ENCODE measurements around the gene VWCE.

Gene VWCE

GRCh38 chr11:61274084-61274483, 21.0 kb downstream of the VWCE start:
- no peaks in the 10 kb centered on the region for H3F3A ChIP-seq (ENCODE audit: control insufficient read depth, insufficient read depth)
- H3K4me1 ChIP-seq (ENCODE audit: control insufficient read depth, low read length) = peaks cover 3% of the 10 kb centered on the region; the same call in 1 of the 2 replicates
- H3K27ac ChIP-seq (ENCODE audit: low read depth, low read length) = no peak overlapping the region
- no peaks in the 10 kb centered on the region for H3K79me2 ChIP-seq (ENCODE audit: control insufficient read depth, low read length)
- no peaks in the 10 kb centered on the region for H3K27me3 ChIP-seq (ENCODE audit: control insufficient read depth, low read length)
- no peak overlapping the region for H3K4me2 ChIP-seq (ENCODE audit: low read length)
- H3K9me2 ChIP-seq (replicated peaks; ENCODE audit: control insufficient read depth, low read length) = no peaks in the 10 kb centered on the region
- no peaks in the 10 kb centered on the region for H4K20me1 ChIP-seq (ENCODE audit: control insufficient read depth, insufficient read depth, low read depth, low read length)
- peaks cover 25% of the 10 kb centered on the region for H3K36me3 ChIP-seq (ENCODE audit: control insufficient read depth, low read length)
- no peak for TF ChIP-seq CTCF (IDR thresholded peaks at IDR 0.05; ENCODE audit: low read depth, low read length, poor library complexity, severe bottlenecking)
- TF ChIP-seq EZH2phosphoT487 (IDR thresholded peaks at IDR 0.05; ENCODE audit: borderline replicate concordance, low read length) = no peak
- no peaks in the 10 kb centered on the region for H3K9me3 ChIP-seq (ENCODE audit: control insufficient read depth, insufficient read depth, low read length)
- no peak overlapping the region for H3K4me3 ChIP-seq (ENCODE audit: low read length)

DNA sequence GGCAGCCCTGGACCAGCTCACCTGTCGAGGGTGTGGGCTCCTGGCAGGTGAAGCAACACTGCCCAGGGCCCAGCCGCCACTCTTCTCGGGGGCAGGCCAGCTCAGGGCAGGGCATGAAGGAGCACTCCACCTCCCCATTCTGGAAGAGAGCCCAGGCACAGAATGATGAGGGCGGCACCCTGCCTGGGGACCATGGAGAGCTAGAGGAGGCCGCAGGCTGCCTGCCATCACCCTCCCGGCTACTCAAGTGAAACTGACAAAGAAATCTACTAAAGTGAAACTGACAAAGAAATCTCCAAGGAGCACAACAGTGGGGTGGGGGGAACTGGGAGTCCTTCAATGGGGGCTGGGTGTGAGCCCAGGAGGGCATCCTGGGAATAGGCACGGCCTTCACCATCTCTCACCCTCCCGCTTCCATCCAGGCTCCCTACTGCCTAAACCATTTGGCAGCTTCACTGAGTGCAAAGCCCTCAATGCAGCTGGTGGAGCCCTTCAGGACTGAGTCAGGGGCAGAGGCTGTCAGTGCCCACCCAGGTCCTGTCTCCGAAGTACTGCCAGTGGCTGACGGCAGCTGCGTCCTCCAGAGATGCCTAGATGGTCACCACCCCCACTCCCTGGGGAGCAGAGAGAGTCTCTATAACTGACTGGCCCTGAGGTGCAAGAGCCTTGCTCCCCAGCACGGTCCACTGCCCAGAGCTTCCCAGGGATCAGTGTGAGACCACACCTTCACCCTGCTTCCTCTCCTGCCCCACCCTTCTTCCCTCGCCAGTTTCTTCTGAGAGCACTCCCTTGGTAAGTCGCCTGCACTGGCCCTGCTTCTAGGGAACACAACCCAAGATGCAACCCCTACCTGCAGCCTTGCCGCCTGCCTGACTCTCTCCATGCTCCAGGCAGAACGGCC, 21.7 kb downstream of the VWCE start:
- H3K9me3 ChIP-seq (ENCODE audit: control insufficient read depth, insufficient read depth, low read length) = no peaks in the 10 kb centered on the region

DNA sequence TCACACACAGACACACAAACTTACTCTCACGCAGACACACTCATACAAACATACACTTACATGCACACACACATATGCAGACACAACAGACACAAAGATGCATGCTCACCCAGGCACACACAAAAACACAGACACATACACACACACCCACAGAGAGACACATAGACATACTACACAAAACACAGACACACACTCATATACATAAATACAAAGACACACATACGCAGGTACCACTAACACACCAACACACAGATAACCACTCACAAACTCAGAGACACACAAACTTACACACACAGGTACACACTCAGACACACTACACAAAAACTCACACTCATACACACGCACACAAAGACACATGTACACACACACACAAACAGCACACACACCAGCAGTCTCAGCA, 22.4 kb downstream of the VWCE start:
- Histone ChIP-seq H3K27ac (ENCODE audit: low read depth, low read length) (no peak overlapping the region), H3K4me2 (ENCODE audit: low read length) (no peak overlapping the region), H3K4me1 (ENCODE audit: control insufficient read depth, low read length) (peaks cover 3% of the 10 kb centered on the region; the same call in 1 of the 2 replicates), H3K27me3 (ENCODE audit: control insufficient read depth, low read length) (no peaks in the 10 kb centered on the region), H3K36me3 (ENCODE audit: control insufficient read depth, low read length) (peaks cover 22% of the 10 kb centered on the region), H3K79me2 (ENCODE audit: control insufficient read depth, low read length) (no peaks in the 10 kb centered on the region), H4K20me1 (ENCODE audit: control insufficient read depth, insufficient read depth, low read depth, low read length) (no peaks in the 10 kb centered on the region), H3K4me3 (ENCODE audit: low read length) (no peak overlapping the region), H3F3A (ENCODE audit: control insufficient read depth, insufficient read depth) (no peaks in the 10 kb centered on the region), H3K9me2 (replicated peaks; ENCODE audit: control insufficient read depth, low read length) (no peaks in the 10 kb centered on the region), H3K9me3 (ENCODE audit: control insufficient read depth, insufficient read depth, low read length) (no peaks in the 10 kb centered on the region)
- TF ChIP-seq EZH2phosphoT487 (IDR thresholded peaks at IDR 0.05; ENCODE audit: borderline replicate concordance, low read length) (no peak), CTCF (IDR thresholded peaks at IDR 0.05; ENCODE audit: low read depth, low read length, poor library complexity, severe bottlenecking) (no peak)

More for the DNA sequence above, 21.7 kb downstream of the VWCE start:
- Histone ChIP-seq H3K9me2 (replicated peaks; ENCODE audit: control insufficient read depth, low read length) (no peaks in the 10 kb centered on the region), H4K20me1 (ENCODE audit: control insufficient read depth, insufficient read depth, low read depth, low read length) (no peaks in the 10 kb centered on the region), H3K36me3 (ENCODE audit: control insufficient read depth, low read length) (peaks cover 25% of the 10 kb centered on the region), H3F3A (ENCODE audit: control insufficient read depth, insufficient read depth) (no peaks in the 10 kb centered on the region), H3K4me3 (ENCODE audit: low read length) (no peak overlapping the region), H3K4me1 (ENCODE audit: control insufficient read depth, low read length) (peaks cover 3% of the 10 kb centered on the region; the same call in 1 of the 2 replicates), H3K4me2 (ENCODE audit: low read length) (no peak overlapping the region), H3K27me3 (ENCODE audit: control insufficient read depth, low read length) (no peaks in the 10 kb centered on the region), H3K27ac (ENCODE audit: low read depth, low read length) (no peak overlapping the region), H3K79me2 (ENCODE audit: control insufficient read depth, low read length) (no peaks in the 10 kb centered on the region)
- TF ChIP-seq CTCF (IDR thresholded peaks at IDR 0.05; ENCODE audit: low read depth, low read length, poor library complexity, severe bottlenecking) (no peak), EZH2phosphoT487 (IDR thresholded peaks at IDR 0.05; ENCODE audit: borderline replicate concordance, low read length) (no peak)
